H1 (cell line): ENCODE data around the gene NOTCH4. TPM values are rescaled to one million over a fixed set of nuclear protein-coding genes. Genes with fewer than 3 reads are reported as not detected.

Source experiments
- CTCF ChIA-PET: fragments of 300-600 bp; sonication (Branson Sonifier 250); formaldehyde crosslinking; loops from one replicate; lab custom pipeline; 2021; ENCODE audit not compliant: partially characterized antibody; lab: Charles Lee
- POLR2A ChIA-PET: fragments of 300-600 bp; sonication (Branson Sonifier 250); formaldehyde crosslinking; loops from one replicate; lab custom pipeline; 2021; ENCODE audit warnings: inconsistent platforms; ENCODE audit not compliant: partially characterized antibody; lab: Charles Lee
- DNase-seq, 2 experiments: peaks; one replicate each; pipeline versions ENCODE4 v3.0.0 to v3.0.0-alpha.2; 2010 to 2022; ENCODE audit warnings: low spot score in 2 of 2, low read depth in 1 of 2, mixed read lengths in 1 of 2
- FAIRE-seq: peaks from 2 replicates; lab custom pipeline; 2011; peaks lifted over from hg19 to GRCh38; lab: Jason Lieb, UNC
- H2AFZ ChIP-seq: 2 replicates; pipeline ENCODE4 v1.8.1; 2012; ENCODE audit warnings: low read length, inconsistent platforms
- H2AK5ac ChIP-seq: 2 replicates; pipeline ENCODE4 v1.6.1; 2013; ENCODE audit warnings: low read depth, low read length
- H2BK120ac ChIP-seq: replicated peaks from 2 replicates; pipeline ENCODE3; 2013; ENCODE audit warnings: low read depth, low read length, inconsistent platforms
- H2BK12ac ChIP-seq: 2 replicates; pipeline ENCODE4 v1.6.1; 2013; ENCODE audit warnings: low read depth, low read length
- H2BK15ac ChIP-seq: 2 replicates; pipeline ENCODE4 v1.6.1; 2013; ENCODE audit warnings: low read length
- H2BK20ac ChIP-seq: 2 replicates; pipeline ENCODE4 v1.6.1; 2013; ENCODE audit warnings: low read length
- H2BK5ac ChIP-seq: 2 replicates; pipeline ENCODE4 v1.6.1; 2013; ENCODE audit warnings: low read depth, low read length
- H3K14ac ChIP-seq: 2 replicates; pipeline ENCODE4 v1.6.1; 2013; ENCODE audit warnings: inconsistent platforms; ENCODE audit not compliant: insufficient read length
- H3K18ac ChIP-seq: 2 replicates; pipeline ENCODE4 v1.6.1; 2013; ENCODE audit warnings: low read length; ENCODE audit errors: extremely low read depth
- H3K23ac ChIP-seq: 2 replicates; pipeline ENCODE4 v1.6.1; 2013; ENCODE audit warnings: inconsistent platforms; ENCODE audit not compliant: insufficient read length
- H3K23me2 ChIP-seq: 2 replicates; pipeline ENCODE4 v1.6.1; 2013; ENCODE audit warnings: low read depth, low read length
- H3K27ac ChIP-seq: 2 replicates; pipeline ENCODE4 v1.6.1; 2011; ENCODE audit warnings: low read depth, low read length, inconsistent platforms
- H3K27me3 ChIP-seq, 4 experiments: replicated peaks in 1 of 4; 1 replicate in 1 of 4; 2 replicates in 3 of 4; pipeline versions ENCODE4 v1.6.1 to v1.8.1; 2011 to 2013; ENCODE audit warnings: low read length in 3 of 4, mild to moderate bottlenecking in 3 of 4, inconsistent platforms in 2 of 4, mixed read lengths in 2 of 4, moderate library complexity in 1 of 4; ENCODE audit not compliant: control insufficient read depth in 3 of 4, insufficient read depth in 3 of 4; ENCODE audit errors: extremely low read depth in 1 of 4
- H3K36me3 ChIP-seq, 4 experiments: 2 replicates each; pipeline versions ENCODE4 v1.6.1 to v1.8.1; 2011 to 2013; ENCODE audit warnings: mild to moderate bottlenecking in 4 of 4, low read length in 3 of 4, moderate library complexity in 2 of 4, control low read depth in 1 of 4, inconsistent platforms in 1 of 4; ENCODE audit not compliant: insufficient read depth in 4 of 4, control insufficient read depth in 2 of 4
- H3K4ac ChIP-seq: replicated peaks from 2 replicates; pipeline ENCODE3; 2013; ENCODE audit warnings: low read length, low read depth, mixed read lengths, inconsistent platforms; ENCODE audit not compliant: insufficient read length
- H3K4me1 ChIP-seq, 4 experiments: replicated peaks in 1 of 4; 1 replicate in 1 of 4; 2 replicates in 3 of 4; pipeline versions ENCODE4 v1.6.1 to v1.8.1; 2011 to 2013; ENCODE audit warnings: low read length in 3 of 4, inconsistent platforms in 2 of 4, mixed read lengths in 1 of 4; ENCODE audit not compliant: insufficient read depth in 4 of 4, control insufficient read depth in 3 of 4
- H3K4me2 ChIP-seq, 2 experiments: 2 replicates each; pipeline versions ENCODE4 v1.6.1 to v1.8.1; 2011 to 2013; ENCODE audit warnings: low read depth in 2 of 2, low read length in 2 of 2, control low read depth in 1 of 2, inconsistent platforms in 1 of 2, mild to moderate bottlenecking in 1 of 2; ENCODE audit not compliant: insufficient read depth in 1 of 2
- H3K4me3 ChIP-seq, 4 experiments: fragments of 200-600, 300-600 bp in 1 of 4; sonication (generic), shearing (Covaris generic), sonication (Bioruptor Twin) in 1 of 4; 2 replicates each; pipeline versions ENCODE4 v1.5.1 to v1.8.1; 2011 to 2016; ENCODE audit warnings: low read length in 4 of 4, low read depth in 3 of 4, control low read depth in 2 of 4, inconsistent platforms in 2 of 4, mild to moderate bottlenecking in 2 of 4, mixed read lengths in 1 of 4, moderate library complexity in 1 of 4; ENCODE audit not compliant: insufficient read depth in 2 of 4; ENCODE audit errors: extremely low read depth in 1 of 4
- H3K56ac ChIP-seq: replicated peaks from 2 replicates; pipeline ENCODE3; 2013; ENCODE audit warnings: low read depth, mild to moderate bottlenecking, mixed read lengths, low read length, inconsistent platforms; ENCODE audit not compliant: insufficient read length
- H3K79me1 ChIP-seq: 2 replicates; pipeline ENCODE4 v1.6.1; 2013; ENCODE audit warnings: low read depth, low read length, control low read depth
- H3K79me2 ChIP-seq, 2 experiments: 2 replicates each; pipeline versions ENCODE4 v1.6.1 to v1.8.1; 2012 to 2013; ENCODE audit warnings: low read length in 2 of 2, mild to moderate bottlenecking in 2 of 2, inconsistent platforms in 1 of 2; ENCODE audit not compliant: insufficient read depth in 2 of 2, control insufficient read depth in 1 of 2
- H3K9ac ChIP-seq, 4 experiments: replicated peaks in 1 of 4; 1 replicate in 1 of 4; 2 replicates in 3 of 4; pipeline versions ENCODE4 v1.6.1 to v1.8.1; 2011 to 2013; ENCODE audit warnings: low read depth in 3 of 4, low read length in 3 of 4, control low read depth in 2 of 4, mild to moderate bottlenecking in 2 of 4, moderate library complexity in 2 of 4, inconsistent platforms in 1 of 4; ENCODE audit errors: extremely low read depth in 1 of 4
- H3K9me3 ChIP-seq, 2 experiments: 2 replicates each; pipeline versions ENCODE4 v1.6.1 to v1.8.1; 2012 to 2013; ENCODE audit warnings: mild to moderate bottlenecking in 2 of 2, moderate library complexity in 2 of 2, control low read depth in 1 of 2, inconsistent platforms in 1 of 2, low read depth in 1 of 2, low read length in 1 of 2, mixed read lengths in 1 of 2; ENCODE audit not compliant: insufficient read depth in 2 of 2
- H4K20me1 ChIP-seq, 2 experiments: replicated peaks in 1 of 2; 2 replicates each; pipeline versions ENCODE3 to v1.8.1; 2011 to 2013; ENCODE audit warnings: inconsistent platforms in 2 of 2, low read length in 2 of 2, mild to moderate bottlenecking in 1 of 2; ENCODE audit not compliant: insufficient read depth in 2 of 2, control insufficient read depth in 1 of 2
- H4K5ac ChIP-seq: 2 replicates; pipeline ENCODE4 v1.6.1; 2013; ENCODE audit warnings: low read length, low read depth, mixed read lengths, inconsistent platforms; ENCODE audit not compliant: insufficient read length
- H4K8ac ChIP-seq: 2 replicates; pipeline ENCODE4 v1.8.0; 2013; ENCODE audit warnings: mild to moderate bottlenecking, moderate library complexity, low read length, inconsistent platforms; ENCODE audit not compliant: insufficient read depth; ENCODE audit errors: extremely low read depth
- H4K91ac ChIP-seq: replicated peaks from 2 replicates; pipeline ENCODE3; 2013; ENCODE audit warnings: low read length, mixed read lengths, inconsistent platforms; ENCODE audit not compliant: insufficient read length
- BRCA1 ChIP-seq: IDR thresholded peaks from 2 replicates; pipeline ENCODE4 v1.6.1; 2012; ENCODE audit warnings: low read depth, low read length, improper control_type of control experiment
- CHD2 ChIP-seq: IDR thresholded peaks from 2 replicates; pipeline ENCODE4 v1.6.1; 2012; ENCODE audit warnings: low read length, improper control_type of control experiment
- CREB1 ChIP-seq: IDR thresholded peaks from 2 replicates; pipeline ENCODE4 v1.6.1; 2012; ENCODE audit warnings: inconsistent platforms
- CTBP2 ChIP-seq: IDR thresholded peaks from 2 replicates; pipeline ENCODE4 v1.7.0; 2011; ENCODE audit warnings: borderline replicate concordance, mild to moderate bottlenecking, moderate library complexity, mixed read lengths, low read length; ENCODE audit not compliant: insufficient read depth, insufficient read length
- FOSL1 ChIP-seq: IDR thresholded peaks from 2 replicates; pipeline ENCODE4 v1.6.1; 2011; ENCODE audit warnings: mild to moderate bottlenecking, low read depth, low read length, moderate library complexity; ENCODE audit not compliant: insufficient read depth
- HDAC6 ChIP-seq: IDR thresholded peaks from one replicate; pipeline ENCODE4 v1.7.1; 2012; ENCODE audit warnings: low read depth, mild to moderate bottlenecking, inconsistent platforms, low read length, moderate library complexity
- JUN ChIP-seq: IDR thresholded peaks from 2 replicates; pipeline ENCODE4 v1.6.1; 2011; ENCODE audit warnings: low read depth, mild to moderate bottlenecking, improper control_type of control experiment, low read length
- JUND ChIP-seq: IDR thresholded peaks from 2 replicates; pipeline ENCODE4 v1.6.1; 2011; ENCODE audit warnings: mild to moderate bottlenecking, improper control_type of control experiment, low read length
- RAD21 ChIP-seq, 2 experiments: IDR thresholded peaks in 1 of 2; conservative IDR thresholded peaks in 1 of 2; 2 replicates each; pipeline ENCODE4 v1.6.1; 2011; ENCODE audit warnings: low read depth in 2 of 2, low read length in 2 of 2, improper control_type of control experiment in 1 of 2, inconsistent platforms in 1 of 2, mild to moderate bottlenecking in 1 of 2, moderate library complexity in 1 of 2
- TBP ChIP-seq: IDR thresholded peaks from 2 replicates; pipeline ENCODE4 v1.6.1; 2011; ENCODE audit warnings: low read depth, low read length, improper control_type of control experiment
- ZNF274 ChIP-seq: IDR thresholded peaks from 2 replicates; pipeline ENCODE4 v1.7.0; 2012; ENCODE audit warnings: low read length, borderline replicate concordance; ENCODE audit errors: extremely low read depth
- WGBS, 2 experiments: shearing (Covaris generic) in 1 of 2; methylation state at CpG; one replicate each; pipeline versions ENCODE4 v1.1.6 to v1.1.7; 2013 to 2015; ENCODE audit warnings: low lambda C conversion rate in 2 of 2, mixed read lengths in 2 of 2, inconsistent platforms in 1 of 2, low coverage in 1 of 2, missing lambda C conversion rate in 1 of 2; ENCODE audit not compliant: insufficient replicate concordance in 2 of 2, insufficient coverage in 1 of 2, insufficient read length in 1 of 2; ENCODE audit errors: extremely low coverage in 1 of 2, missing lambda C conversion rate in 1 of 2; 5-methylcytosine and 5-hydroxymethylcytosine counted together
- polyA plus RNA-seq, 7 experiments: library from polyadenylated mRNA; depleted of rRNA in 3 of 7; stranded (reverse) in 5 of 7; unstranded in 2 of 7; fragments of >200 nt in 5 of 7; fragments of 200-250 nt in 2 of 7; gene quantifications; 1 replicate in 5 of 7; 2 replicates in 1 of 7; 4 replicates in 1 of 7; pipeline versions ENCODE4 v1.2.1 to v1.2.3, GENCODE V29; 2011 to 2013; ENCODE audit warnings: missing spikeins in 2 of 7, mixed read lengths in 2 of 7
- total RNA-seq: library from RNA; stranded (reverse); fragmentation: NEBNext Ultra II Directional; extraction: Animal tissue kit (Norgen Biotek cat#: 25700); gene quantifications from 2 replicates; pipeline ENCODE4 v1.2.1, GENCODE V29; 2021
- TF ChIP-seq, protein P1 (sequence below), 3 experiments: IDR thresholded peaks; 1 replicate in 2 of 3; 2 replicates in 1 of 3; pipeline versions ENCODE4 v1.5.1 to v1.6.1; 2011; ENCODE audit warnings: low read length in 3 of 3, mild to moderate bottlenecking in 3 of 3, inconsistent platforms in 2 of 3, low read depth in 1 of 3, moderate library complexity in 1 of 3; ENCODE audit not compliant: insufficient read depth in 1 of 3; ENCODE audit errors: control extremely low read depth in 1 of 3

Gene NOTCH4
- total and polyA plus RNA-seq, 2 of the 8 experiments (the other 6 are each of a cell fraction or from before 2014, with no cell fraction given): 1.9 to 2.8 TPM

DNA sequence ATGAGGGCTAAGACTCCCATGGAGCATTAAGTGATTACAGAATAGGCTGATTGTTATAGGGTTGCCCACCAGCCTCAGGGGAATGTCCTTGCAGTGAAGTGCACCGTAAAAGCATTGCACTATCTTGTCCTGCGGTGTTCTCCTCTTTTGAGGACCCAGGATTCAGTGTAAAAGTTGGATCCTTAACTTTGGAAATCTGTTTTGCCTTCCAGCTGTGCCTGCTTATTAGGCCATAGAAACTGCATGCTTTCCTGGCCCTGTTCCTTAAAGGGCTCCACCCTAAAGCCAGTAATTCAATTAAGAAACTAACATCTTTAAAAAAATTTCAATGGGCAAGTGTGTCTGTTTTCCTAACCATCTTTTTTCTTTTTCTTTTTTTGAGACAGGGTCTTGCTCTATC lies 25.4 kb upstream of the NOTCH4 start:
- Histone ChIP-seq H3K79me2 (no peaks in the 10 kb centered on the region), H3K27me3 (no peaks in the 10 kb centered on the region), H3K14ac (no peak overlapping the region), H3K9ac (no peak overlapping the region), H3K18ac (no peak overlapping the region), H2AK5ac (no peak overlapping the region), H3K56ac (no peak overlapping the region), H2BK5ac (no peak overlapping the region), H4K5ac (no peak overlapping the region), H2BK12ac (no peak overlapping the region), H2BK120ac (no peak overlapping the region), H2BK20ac (no peak overlapping the region), H2AFZ (no peak overlapping the region), H3K4me1 (no peaks in the 10 kb centered on the region), H4K91ac (no peak overlapping the region), H4K20me1 (no peaks in the 10 kb centered on the region), H3K27ac (no peak overlapping the region), H3K9me3 (peaks cover 12 to 15% of the 10 kb centered on the region in 2 experiments), H3K4me3 (no peak overlapping the region), H3K23ac (no peak overlapping the region), H3K4ac (no peak overlapping the region), H2BK15ac (no peak overlapping the region), H4K8ac (no peak overlapping the region), H3K79me1 (no peaks in the 10 kb centered on the region), H3K23me2 (no peaks in the 10 kb centered on the region), H3K4me2 (no peak overlapping the region), H3K36me3 (no peaks in the 10 kb centered on the region)
- no peak for FAIRE-seq
- 78% methylated on average over 2 of the region's 2 CpGs; no CpG with 5 or more reads in 1 of the 2 experiments for WGBS, 2 experiments
- CTCF ChIA-PET: interaction anchor here (1.1 to 8.5 kb wide), 2 partner anchors 67 to 164 kb away, joined by 3 to 51 read pairs; no protein-coding TSS in a partner anchor
- POLR2A ChIA-PET: no interaction called here
- no peak for DNase-seq
- TF ChIP-seq JUN: no peak
- no peak for TF ChIP-seq HDAC6
- TF ChIP-seq FOSL1: no peak
- TF ChIP-seq ZNF274: no peak
- TF ChIP-seq BRCA1: no peak
- no peak for TF ChIP-seq RAD21 (IDR thresholded peaks at IDR 0.05 in 1 of 2, conservative IDR thresholded peaks at IDR 0.05 in 1 of 2; ENCODE audit: low read depth in 2 of 2, low read length in 2 of 2)
- no peak for TF ChIP-seq CTBP2
- TF ChIP-seq, protein P1, sequence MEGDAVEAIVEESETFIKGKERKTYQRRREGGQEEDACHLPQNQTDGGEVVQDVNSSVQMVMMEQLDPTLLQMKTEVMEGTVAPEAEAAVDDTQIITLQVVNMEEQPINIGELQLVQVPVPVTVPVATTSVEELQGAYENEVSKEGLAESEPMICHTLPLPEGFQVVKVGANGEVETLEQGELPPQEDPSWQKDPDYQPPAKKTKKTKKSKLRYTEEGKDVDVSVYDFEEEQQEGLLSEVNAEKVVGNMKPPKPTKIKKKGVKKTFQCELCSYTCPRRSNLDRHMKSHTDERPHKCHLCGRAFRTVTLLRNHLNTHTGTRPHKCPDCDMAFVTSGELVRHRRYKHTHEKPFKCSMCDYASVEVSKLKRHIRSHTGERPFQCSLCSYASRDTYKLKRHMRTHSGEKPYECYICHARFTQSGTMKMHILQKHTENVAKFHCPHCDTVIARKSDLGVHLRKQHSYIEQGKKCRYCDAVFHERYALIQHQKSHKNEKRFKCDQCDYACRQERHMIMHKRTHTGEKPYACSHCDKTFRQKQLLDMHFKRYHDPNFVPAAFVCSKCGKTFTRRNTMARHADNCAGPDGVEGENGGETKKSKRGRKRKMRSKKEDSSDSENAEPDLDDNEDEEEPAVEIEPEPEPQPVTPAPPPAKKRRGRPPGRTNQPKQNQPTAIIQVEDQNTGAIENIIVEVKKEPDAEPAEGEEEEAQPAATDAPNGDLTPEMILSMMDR (IDR thresholded peaks at IDR 0.05; ENCODE audit: control extremely low read depth in 1 of 3, insufficient read depth in 1 of 3, low read depth in 1 of 3, low read length in 3 of 3): no peak
- no peak for TF ChIP-seq CREB1
- TF ChIP-seq CHD2: no peak
- no peak for TF ChIP-seq JUND
- no peak for TF ChIP-seq TBP
